GM12874 (cell line): Measurements from ENCODE around the gene MMP17.

Experiments
- CTCF ChIP-seq: IDR thresholded peaks from 2 replicates; pipeline ENCODE4 v1.5.1; 2011; ENCODE audit warnings: low read depth, mild to moderate bottlenecking, control low read depth, low read length, moderate library complexity; ENCODE audit not compliant: insufficient read depth

MMP17 gene

GRCh38 chr12:131795690-131796410 lies 32.3 kb upstream of the MMP17 start:
- TF ChIP-seq CTCF: no peak

- TF ChIP-seq CTCF: no peak
Observed at GRCh38 chr12:131796411-131796736, 31.8 kb upstream of the MMP17 start.

- TF ChIP-seq CTCF: no peak
Observed at GRCh38 chr12:131796754-131797587, 31.2 kb upstream of the MMP17 start.

- no peak for TF ChIP-seq CTCF
Observed at GRCh38 chr12:131797588-131797934, 30.6 kb upstream of the MMP17 start.

GRCh38 chr12:131799195-131799594 lies 29.0 kb upstream of the MMP17 start:
- TF ChIP-seq CTCF: no peak

GRCh38 chr12:131799828-131800593 lies 28.2 kb upstream of the MMP17 start:
- no peak for TF ChIP-seq CTCF

- no peak for TF ChIP-seq CTCF
Observed at GRCh38 chr12:131800594-131801135, 27.5 kb upstream of the MMP17 start.
